Activated naive CD4-positive, alpha-beta T cell treated with anti-CD3 and anti-CD28 coated beads, Interleukin-2, amount 10 ng/mL, durations not matched to agents 7 days and 5 days (primary cell): ENCODE results near the gene LRRC57.
A peak's percentile ranks its signal among the peaks of the same experiment; 100 is the strongest.

Source experiments
- CTCF ChIA-PET: fragments of 350-600 bp; sonication (Branson Sonifier 250); formaldehyde crosslinking; loops from one replicate; lab custom pipeline; 2021; ENCODE audit warnings: antibody characterized with exemption; lab: Charles Lee
- DNase-seq: peaks from one replicate; pipeline ENCODE4 v3.0.0-alpha.2; 2020
- H3K27ac Mint-ChIP-seq: one replicate; pipeline ENCODE4 v1.8.0; 2021; ENCODE audit warnings: mild to moderate bottlenecking, moderate library complexity, mixed read lengths
- H3K27me3 Mint-ChIP-seq: one replicate; pipeline ENCODE4 v1.8.0; 2021; ENCODE audit warnings: mild to moderate bottlenecking, mixed read lengths
- H3K36me3 Mint-ChIP-seq: one replicate; pipeline ENCODE4 v1.8.0; 2021; ENCODE audit warnings: mixed read lengths
- H3K4me1 Mint-ChIP-seq: one replicate; pipeline ENCODE4 v1.8.0; 2021; ENCODE audit warnings: mixed read lengths
- H3K4me3 Mint-ChIP-seq: one replicate; pipeline ENCODE4 v1.8.0; 2021; ENCODE audit warnings: mild to moderate bottlenecking, moderate library complexity, mixed read lengths
- H3K9me3 Mint-ChIP-seq: one replicate; pipeline ENCODE4 v1.8.0; 2021; ENCODE audit warnings: mixed read lengths

Gene LRRC57

DNA sequence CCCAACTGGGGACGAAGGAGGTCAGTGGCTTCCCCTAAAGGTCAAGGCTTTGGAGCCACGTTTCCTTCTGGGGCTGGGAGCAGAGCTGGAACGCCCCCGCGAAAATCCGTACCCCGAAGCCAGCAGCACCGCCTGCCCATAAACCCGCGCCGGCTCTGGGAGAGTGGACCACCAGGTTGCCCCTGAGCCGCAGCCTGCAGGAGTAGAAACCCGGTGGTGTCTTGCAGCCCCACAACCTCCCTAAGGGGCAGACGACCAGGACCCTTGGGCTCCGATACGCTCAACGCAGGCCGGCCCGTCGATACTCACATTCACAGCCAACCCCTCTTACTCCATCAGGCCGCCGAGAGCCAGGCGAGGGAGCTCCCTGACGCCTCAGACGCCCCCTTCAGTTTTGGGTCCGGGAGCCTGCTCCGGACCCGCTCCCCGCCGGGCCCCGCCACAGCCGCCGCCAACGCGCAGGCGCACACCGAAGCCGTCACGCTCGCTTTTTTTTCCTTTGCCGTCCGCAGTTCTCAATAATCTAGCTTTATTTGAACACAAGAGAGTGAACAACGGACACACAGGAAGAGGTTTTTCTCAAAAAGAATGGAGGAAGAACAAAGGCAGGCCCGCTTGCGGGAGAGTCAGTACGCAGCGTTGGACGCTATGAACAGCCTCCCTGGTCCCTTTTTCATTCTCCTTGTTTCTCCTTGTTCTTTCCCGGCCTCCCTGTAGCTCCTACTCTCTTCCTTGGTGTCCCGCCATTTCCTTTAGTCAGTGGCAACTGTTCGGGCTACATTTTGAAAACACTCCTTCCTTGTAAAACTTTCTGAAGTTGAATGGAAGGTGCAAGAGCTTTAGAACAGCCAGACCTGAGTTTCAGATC is 57.7 kb downstream of the LRRC57 start, which contains the start of gene ZNF106:
TSS of gene ZNF106 (minus strand) at position 471 of the 868 bp plus-strand sequence. CDS start 18,852 bp downstream, outside the sequence.
- Mint-ChIP-seq H3K4me1 (peaks cover 59% of the 10 kb centered on the region), H3K9me3 (no peaks in the 10 kb centered on the region), H3K27me3 (no peaks in the 10 kb centered on the region), H3K27ac (peak within 1 kb of the TSS; percentile 95), H3K4me3 (peak within 1 kb of the TSS; percentile 90), H3K36me3 (peaks cover 10% of the 10 kb centered on the region)
- CTCF ChIA-PET: interaction anchor here (1.4 kb wide), 1 partner anchor 56 kb away, joined by 4 read pairs; no protein-coding TSS in a partner anchor
- peak; percentile 89 for DNase-seq

DNA sequence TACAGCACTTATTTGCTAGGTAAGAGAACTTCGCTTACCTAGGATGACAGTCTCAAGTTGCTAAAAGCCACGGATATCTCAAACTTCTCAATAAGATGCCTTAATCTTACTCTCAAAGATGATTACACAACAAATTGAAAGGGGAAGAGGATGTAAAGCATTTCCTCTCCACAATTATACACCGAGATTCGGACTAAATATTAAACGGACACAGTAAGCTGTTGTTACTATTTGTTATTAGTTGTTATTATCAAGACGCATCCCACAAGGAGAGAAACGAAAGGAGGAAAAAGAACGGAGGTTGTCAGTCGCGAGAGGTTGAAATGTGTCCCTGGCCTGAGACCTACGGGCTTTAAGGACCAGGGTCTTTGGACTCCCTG is 58.3 kb downstream of the LRRC57 start:
- Mint-ChIP-seq H3K27ac (peak overlapping the region; percentile 95), H3K9me3 (no peaks in the 10 kb centered on the region), H3K36me3 (peaks cover 9% of the 10 kb centered on the region), H3K4me1 (peaks cover 53% of the 10 kb centered on the region), H3K27me3 (no peaks in the 10 kb centered on the region), H3K4me3 (peak overlapping the region; percentile 90)
- DNase-seq: no peak
- CTCF ChIA-PET: interaction anchor here (1.4 kb wide), 1 partner anchor 57 kb away, joined by 4 read pairs; no protein-coding TSS in a partner anchor
